GM18502 (cell line): Measurements from ENCODE around the gene GATA2.

Experiments used
- ATAC-seq: cut with Tn5 transposase; IDR thresholded peaks from one replicate; pipeline ENCODE4 v1.9.1; 2021; ENCODE audit warnings: mild to moderate bottlenecking; ENCODE audit not compliant: unreplicated experiment, poor library complexity

The GATA2 gene

DNA sequence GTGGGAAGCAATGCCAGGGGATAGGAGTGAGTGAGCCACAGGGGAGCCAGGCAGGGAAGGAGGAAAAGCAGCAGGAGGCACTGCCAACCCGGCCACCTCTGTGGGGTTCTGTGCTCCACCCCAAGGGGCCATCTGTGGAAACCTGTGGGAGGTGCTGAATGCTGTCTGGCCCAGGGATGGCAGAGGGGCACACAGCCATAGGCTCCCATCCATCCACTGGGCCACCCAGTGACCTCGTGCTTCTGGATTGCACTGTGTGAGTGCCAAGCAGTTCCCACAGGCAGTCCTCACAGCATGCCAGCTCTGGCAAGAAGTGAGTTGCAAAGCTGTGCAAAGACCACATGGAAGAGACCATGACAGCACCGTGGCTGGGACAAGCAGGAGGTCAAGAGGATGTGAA, 53.8 kb downstream of the GATA2 start:
- ATAC-seq: no peak

DNA sequence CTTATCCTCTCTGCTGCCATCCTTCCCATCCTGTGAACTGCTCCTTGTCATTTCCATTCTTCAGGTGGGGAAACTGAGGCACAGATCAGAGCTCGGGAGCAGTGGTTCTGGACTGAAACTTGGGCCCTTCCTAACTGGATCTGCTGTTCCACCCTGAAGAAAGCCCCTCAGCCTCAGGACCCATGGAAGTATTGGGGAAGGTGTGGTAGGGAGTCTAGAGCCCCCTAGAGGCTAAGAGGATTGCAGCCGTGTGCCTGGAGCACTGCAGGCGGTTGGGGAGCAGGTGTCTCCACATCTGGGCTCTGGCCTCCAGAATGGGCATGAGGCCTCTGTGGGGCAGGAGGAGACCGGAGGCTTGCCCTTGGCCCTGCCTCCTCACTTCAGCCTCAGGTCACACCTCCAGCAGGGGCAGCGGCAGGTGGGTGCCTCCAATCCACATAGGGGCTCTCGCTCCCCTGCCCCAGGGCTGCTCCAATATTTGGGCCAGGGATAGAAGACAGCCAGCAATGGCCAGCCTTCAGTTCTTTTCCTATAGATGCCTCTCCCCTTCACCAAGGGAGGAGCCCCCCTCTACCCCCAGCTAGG, 54.4 kb downstream of the GATA2 start:
- no peak for ATAC-seq

DNA sequence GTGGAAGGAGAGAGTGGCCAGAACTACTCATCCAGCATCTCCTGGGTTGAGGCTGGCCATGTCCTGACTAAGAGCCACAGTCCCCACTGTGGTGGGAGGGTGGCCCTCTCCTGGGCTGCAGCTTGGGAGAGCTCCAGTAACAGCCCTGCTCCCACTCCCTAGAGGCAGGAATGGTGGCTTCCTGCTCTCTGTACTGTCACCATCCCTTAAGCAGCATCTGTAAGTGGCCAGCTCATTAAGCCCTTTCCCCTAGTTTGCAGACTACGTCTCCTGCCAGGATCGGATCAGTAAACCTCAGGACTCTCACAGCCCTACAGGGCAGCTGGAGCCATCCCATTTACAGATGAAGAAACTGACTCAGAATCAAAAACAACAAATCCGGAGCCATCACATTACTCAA, 56.8 kb downstream of the GATA2 start:
- ATAC-seq: no peak

DNA sequence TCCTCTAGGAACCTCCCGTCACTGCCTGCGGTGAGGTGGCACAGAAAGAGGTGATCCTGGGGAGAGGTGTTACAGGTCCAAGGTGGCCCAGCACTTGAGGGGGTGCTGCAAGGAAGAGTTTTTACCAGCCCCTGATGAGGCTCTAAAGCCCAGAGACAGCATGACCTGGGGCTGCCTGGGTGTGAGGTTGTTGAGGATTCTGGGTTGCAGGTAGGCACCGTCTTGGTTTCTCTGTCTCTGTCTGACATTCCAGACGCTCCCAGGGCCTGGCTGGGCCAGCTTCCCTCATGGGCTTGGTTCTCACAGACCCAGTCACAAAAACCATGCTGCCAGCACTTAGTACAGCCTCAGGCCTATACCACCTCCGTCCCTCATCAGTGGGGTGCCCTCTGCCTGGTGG, 57.4 kb downstream of the GATA2 start:
- no peak for ATAC-seq

DNA sequence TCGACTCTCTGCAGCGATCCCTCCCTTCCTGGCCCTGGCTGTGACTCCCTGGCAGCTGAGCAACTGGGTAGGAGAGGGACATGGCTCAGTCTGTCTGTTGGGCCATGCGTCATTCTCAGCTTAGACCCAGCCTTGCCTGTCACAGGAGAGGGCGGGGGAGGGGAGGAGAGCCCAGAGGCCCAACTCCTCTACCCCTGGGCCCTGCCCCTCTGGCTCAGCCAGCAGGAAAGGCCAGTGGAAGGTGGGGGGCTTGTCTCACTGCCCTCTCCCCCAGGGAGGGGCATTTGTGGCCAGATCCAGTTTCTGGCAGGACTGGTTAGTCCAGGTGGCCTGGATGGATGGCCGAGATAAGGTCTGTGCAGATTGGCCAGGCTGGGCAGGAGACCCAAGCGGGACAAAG, 57.9 kb downstream of the GATA2 start:
- no peak for ATAC-seq

DNA sequence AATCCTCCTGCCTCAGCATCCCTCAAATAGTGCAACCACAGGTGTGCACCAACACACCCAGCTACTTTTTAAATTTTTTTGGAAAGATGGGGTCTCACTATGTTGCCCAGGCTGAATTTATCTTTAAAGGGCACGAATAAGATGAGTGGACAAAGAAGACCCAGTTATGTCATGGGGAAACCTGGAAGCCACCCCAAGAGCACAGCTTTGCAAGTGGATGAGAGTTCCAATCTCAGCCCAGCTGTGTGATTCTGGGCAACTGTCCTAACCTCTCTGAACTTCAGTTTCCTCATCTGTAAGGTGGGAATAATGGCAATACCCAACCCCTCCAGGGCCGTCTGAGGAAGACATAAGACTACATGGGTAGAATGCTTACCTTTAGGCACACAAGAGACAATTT, 58.5 kb downstream of the GATA2 start:
- no peak for ATAC-seq

DNA sequence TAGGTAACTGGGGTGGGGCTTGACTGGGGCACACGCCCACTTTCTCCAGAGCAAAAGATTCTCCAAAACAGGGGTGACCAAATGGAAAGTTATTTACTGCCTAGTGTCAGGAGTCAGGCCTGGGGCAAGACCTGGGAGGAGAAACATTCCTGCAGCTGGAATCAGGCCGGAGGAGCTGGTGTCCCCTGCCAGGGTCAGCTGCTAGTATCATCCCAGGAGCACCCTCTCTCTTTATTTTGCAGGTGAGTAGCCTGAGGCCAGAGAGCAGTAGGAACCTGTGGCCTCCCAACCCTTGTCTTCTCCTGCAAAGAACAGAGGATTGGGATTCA, 59.2 kb downstream of the GATA2 start:
- ATAC-seq: no peak

DNA sequence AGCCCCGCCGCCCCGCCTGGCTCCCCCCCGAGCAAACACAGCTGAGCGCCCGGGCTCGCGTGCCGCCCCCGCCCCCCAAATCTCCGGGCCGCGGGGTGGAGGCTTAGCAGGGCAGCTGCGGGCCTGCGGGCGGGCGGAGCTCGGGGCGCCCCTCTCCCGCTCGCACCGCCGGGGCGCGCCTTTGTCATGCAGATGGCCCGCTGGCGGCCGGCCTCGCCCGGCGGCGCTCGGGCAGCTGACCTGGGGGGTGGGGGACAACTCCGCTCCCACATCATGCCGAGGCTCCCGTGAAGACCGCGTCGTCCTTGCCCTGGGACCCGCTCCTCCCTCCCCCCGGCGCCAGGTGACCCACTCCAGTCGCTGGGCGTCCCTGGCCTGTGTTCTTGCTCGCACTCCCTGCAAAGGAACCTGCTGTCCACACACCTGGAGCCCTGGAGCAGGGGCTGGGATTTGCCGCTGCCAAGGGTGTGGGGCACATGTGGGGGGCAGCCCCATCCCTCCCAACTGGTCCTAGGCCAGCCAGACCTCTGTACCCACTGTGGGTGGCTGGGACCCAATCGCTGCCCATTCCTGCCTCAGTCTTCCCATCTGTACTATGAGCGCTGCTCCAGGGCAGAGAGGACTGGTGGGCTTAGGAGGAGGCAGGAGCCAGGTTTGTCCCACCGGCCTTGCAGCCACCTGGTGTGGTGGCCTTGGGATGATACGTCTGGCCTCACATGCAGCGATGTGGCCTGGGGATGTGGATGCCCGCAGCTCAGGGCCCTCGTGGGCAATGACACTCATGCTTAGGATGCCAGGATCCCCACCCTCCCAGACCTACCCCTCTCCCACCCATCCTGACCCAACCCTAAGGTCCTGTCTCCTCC, 59.8 kb downstream of the GATA2 start:
- no peak for ATAC-seq

DNA sequence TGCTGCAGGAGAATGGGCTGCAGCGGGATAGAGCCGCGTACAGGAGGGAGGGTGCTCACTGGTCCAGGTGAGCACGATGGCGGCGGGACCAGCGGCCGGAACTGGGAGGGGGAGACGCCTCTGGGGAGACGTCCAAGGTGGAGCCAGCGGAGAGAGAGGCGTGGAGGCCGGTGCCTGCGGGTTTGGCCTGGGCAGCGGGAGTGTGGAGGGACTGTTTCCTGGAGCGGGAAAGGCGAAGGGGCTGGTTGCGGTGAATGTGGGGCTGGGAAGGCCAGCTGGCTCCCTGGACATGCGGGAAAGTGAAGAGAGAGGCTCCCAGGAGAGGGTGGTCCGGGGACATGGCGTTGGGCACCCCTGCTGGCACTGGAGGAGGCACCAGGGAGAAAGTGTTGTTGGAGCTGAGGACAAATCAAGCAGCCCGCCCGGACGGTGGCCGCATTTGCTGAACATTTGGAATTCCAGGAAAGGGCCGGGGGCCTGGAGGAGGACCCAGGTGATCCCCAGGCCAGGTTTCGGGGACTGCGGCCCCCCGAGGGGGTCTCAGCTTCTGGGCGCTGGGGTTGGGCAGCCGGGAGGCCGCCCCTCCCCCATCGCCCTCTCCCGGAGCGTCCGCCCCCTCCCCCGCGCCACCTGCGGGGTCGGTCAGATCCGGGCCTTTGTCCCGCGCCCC, 60.6 kb downstream of the GATA2 start:
- no peak for ATAC-seq

DNA sequence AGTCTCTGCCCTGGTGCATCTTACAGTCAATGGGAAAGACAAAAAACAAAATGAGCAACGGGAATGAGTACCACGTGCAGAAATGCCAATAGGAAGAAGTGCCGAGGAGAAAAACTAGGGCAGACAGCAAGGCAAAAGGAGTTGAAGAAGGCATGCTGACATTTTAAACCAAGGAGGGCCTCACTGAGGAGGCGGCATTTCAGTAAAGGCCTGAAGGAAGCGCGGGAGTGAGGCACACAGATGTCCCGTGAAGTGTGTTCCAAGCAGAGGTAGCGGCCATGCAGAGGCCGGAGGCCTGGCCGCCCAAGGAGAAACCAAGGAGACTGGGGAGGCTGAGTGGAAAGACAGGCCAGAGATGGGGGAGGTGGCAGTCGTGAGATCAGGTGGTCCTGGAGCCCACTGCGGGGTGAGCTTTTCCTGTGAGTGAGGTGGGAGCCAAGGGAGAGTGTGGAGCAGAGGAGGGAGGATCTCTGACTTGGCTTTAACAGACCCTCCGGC, 61.1 kb downstream of the GATA2 start:
- ATAC-seq: no peak

DNA sequence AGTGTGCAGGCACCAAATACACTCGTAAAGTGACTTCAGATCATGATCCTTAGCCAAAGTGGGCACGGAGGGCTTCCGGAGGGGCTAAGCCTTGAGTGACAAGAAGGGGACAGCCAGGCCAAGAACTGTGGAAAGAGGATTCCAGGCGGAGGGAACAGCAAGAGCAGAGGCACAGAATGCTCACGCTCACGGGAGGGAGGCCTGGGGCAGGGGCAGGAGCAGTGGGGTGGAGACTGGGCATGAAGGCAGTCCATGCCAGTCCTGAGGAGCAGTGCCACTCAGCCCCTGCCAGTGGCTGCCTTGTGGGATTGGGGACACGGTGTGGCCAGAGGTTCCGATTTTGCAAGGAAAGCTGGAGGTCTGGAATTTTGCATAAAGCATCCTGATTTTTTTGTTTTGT, 62.3 kb downstream of the GATA2 start:
- no peak for ATAC-seq

DNA sequence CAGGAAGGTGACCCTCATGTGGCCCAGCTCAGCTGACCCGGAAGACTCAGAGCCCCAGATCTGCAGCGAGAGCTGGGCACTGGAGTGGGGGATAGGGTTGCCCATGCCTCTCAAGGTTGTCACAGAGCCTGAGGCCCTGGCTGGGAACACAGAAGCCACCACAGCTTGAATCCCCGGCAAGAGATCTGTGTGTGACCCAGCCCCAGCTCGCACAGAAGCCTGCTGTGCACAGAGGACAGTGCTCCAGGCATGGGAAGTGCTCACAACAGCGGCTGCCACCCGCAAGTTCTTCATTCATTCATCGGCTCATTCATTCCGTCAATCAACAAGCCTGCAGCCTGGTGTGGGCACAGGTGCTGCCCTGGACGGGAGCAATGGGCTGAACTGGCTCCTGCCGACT, 62.7 kb downstream of the GATA2 start:
- no peak for ATAC-seq

DNA sequence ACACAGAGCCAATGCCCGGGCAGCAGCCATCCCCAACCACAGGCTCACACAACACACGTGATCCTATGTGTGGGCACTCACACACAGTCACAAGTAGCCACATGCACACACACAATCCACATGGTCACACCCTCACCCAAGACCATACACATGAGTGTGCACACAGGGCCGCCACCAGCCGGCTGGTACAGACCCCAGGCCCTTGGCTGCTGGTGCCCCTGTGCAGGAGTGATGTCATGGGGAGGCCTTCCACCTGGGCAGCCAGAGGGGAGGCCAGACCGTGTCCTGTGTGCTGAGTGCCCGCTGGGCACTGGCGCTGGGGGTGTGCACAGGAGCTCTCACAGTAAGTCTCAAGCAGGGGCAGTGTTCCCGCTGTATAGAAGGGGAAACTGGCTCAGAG, 63.2 kb downstream of the GATA2 start:
- no peak for ATAC-seq
